Body of pancreas (tissue), 4 donors: Measurements from ENCODE around the gene TMEM145.

ENCODE experiments used
- POLR2A ChIP-seq, 3 donors: fragments of 450-650 bp; IDR thresholded peaks; one replicate each; pipeline ENCODE4 v1.6.1; 2016; ENCODE audit warnings: antibody characterized with exemption in 3 of 3, mild to moderate bottlenecking in 2 of 3
- TF ChIP-seq, protein P1 (sequence below), 7 experiments: fragments of 450-650 bp in 4 of 7; fragments of 200-600 bp in 3 of 7; sonication (generic) in 3 of 7; IDR thresholded peaks; one replicate each; pipeline ENCODE4 v1.5.1; 2016 to 2019; ENCODE audit warnings: antibody characterized with exemption in 7 of 7

DNA sequence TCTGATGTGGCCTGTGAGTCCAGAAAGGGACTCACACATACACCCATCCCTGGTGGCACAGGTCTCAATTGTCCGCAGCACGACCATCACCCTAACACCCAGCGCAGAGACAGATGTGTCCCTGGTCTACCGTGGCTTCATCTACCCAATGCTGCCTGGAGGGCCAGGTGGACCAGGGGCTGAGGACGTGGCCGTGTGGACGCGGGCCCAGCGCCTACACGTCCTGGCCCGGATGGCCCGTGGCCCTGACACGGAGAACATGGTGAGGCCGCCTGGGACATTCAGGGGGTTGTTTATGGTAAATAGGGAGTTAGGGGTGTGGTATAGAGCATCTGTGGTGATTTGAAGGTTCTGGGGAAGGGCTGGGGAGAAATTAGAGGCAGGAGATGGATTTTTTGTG is 35.1 kb downstream of the TMEM145 start:
- no peak for TF ChIP-seq POLR2A (IDR thresholded peaks at IDR 0.05)
- TF ChIP-seq, protein P1, sequence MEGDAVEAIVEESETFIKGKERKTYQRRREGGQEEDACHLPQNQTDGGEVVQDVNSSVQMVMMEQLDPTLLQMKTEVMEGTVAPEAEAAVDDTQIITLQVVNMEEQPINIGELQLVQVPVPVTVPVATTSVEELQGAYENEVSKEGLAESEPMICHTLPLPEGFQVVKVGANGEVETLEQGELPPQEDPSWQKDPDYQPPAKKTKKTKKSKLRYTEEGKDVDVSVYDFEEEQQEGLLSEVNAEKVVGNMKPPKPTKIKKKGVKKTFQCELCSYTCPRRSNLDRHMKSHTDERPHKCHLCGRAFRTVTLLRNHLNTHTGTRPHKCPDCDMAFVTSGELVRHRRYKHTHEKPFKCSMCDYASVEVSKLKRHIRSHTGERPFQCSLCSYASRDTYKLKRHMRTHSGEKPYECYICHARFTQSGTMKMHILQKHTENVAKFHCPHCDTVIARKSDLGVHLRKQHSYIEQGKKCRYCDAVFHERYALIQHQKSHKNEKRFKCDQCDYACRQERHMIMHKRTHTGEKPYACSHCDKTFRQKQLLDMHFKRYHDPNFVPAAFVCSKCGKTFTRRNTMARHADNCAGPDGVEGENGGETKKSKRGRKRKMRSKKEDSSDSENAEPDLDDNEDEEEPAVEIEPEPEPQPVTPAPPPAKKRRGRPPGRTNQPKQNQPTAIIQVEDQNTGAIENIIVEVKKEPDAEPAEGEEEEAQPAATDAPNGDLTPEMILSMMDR (IDR thresholded peaks at IDR 0.05) = no peak
